Mucosa of descending colon (tissue), 3 donors: ENCODE results near the gene NBDY. TPM values are rescaled to one million over a fixed set of nuclear protein-coding genes. Genes with fewer than 3 reads are reported as not detected.
A peak's percentile ranks its signal among the peaks of the same experiment; 100 is the strongest.
"Not testable (repeated sequence)": the region's sequence is repeated elsewhere in the genome, so short reads cannot be mapped to it uniquely, and the experiment has no call there.

ENCODE experiments used
- ATAC-seq: fragments of 200-7000 bp; cut with Tn5 transposase; one replicate; pipeline ENCODE4 v1.9.1; 2020; ENCODE audit warnings: mild to moderate bottlenecking, moderate library complexity
- DNase-seq, 3 donors: peaks; one replicate each; pipeline ENCODE4 v3.0.0-alpha.2; 2020
- H3K36me3 ChIP-seq: fragments of 200-600 bp; one replicate; pipeline ENCODE4 v1.8.0; 2021; ENCODE audit warnings: low read depth, mild to moderate bottlenecking
- H3K4me1 ChIP-seq: fragments of 200-600 bp; one replicate; pipeline ENCODE4 v1.8.0; 2021; ENCODE audit warnings: low read depth, mild to moderate bottlenecking
- H3K4me3 ChIP-seq: fragments of 200-600 bp; one replicate; pipeline ENCODE4 v1.8.0; 2021; ENCODE audit warnings: mild to moderate bottlenecking
- H3K9me3 ChIP-seq: fragments of 200-600 bp; one replicate; pipeline ENCODE4 v1.8.0; 2021; ENCODE audit warnings: mild to moderate bottlenecking
- CTCF ChIP-seq: fragments of 200-600 bp; IDR thresholded peaks from one replicate; pipeline ENCODE4 v1.8.0; 2022; ENCODE audit warnings: antibody characterized with exemption, mild to moderate bottlenecking
- intact Hi-C, 2 donors: fragments of 100-400 bp; cut with DNase I in 1 of 2; cut with micrococcal nuclease in 1 of 2; formaldehyde crosslinking; loops; one replicate each; pipeline versions ENCODE4 v1.11.0 to v1.11.1; 2022; cut with DNase I, micrococcal nuclease
- total RNA-seq, 3 donors: library from RNA; stranded (reverse); fragmentation: NEBNext Ultra II Directional in 2 of 3; extraction: Animal tissue kit (Norgen Biotek cat#: 25700) in 2 of 3; gene quantifications; one replicate each; pipeline versions ENCODE4 v1.2.1 to v1.2.4, GENCODE V29; 2021 to 2023
- donor health status: DM: no; HTN: no; CAD: no; lungs with moderate emphysema.
- donor health status: DM: no; HTN: no; CAD: no.
- donor health status: DM: no; HTN: yes; CAD: no.

Gene NBDY
- total RNA-seq, 3 donors from 2014 or later = 14.9 to 22.2 (median 20.0) TPM

GRCh38 chrX:56751071-56751470, 22.0 kb downstream of the NBDY start:
- no peaks in the 10 kb centered on the region for H3K36me3 ChIP-seq
- no peak for TF ChIP-seq CTCF
- intact Hi-C loops = no loop called here
- H3K4me3 ChIP-seq = no peak overlapping the region
- DNase-seq (no peak), ATAC-seq (no peak)
- H3K9me3 ChIP-seq = no peaks in the 10 kb centered on the region
- no peaks in the 10 kb centered on the region for H3K4me1 ChIP-seq

- no peaks in the 10 kb centered on the region for H3K9me3 ChIP-seq
- no peak for TF ChIP-seq CTCF
- no peaks in the 10 kb centered on the region for H3K36me3 ChIP-seq
- DNase-seq (no peak), ATAC-seq (no peak)
- intact Hi-C loops = no loop called here
- no peaks in the 10 kb centered on the region for H3K4me1 ChIP-seq
- H3K4me3 ChIP-seq = no peak overlapping the region
Measured at GRCh38 chrX:56757327-56757726, 28.3 kb downstream of the NBDY start.

- Histone ChIP-seq H3K4me3 (no peak overlapping the region), H3K4me1 (no peaks in the 10 kb centered on the region), H3K9me3 (no peaks in the 10 kb centered on the region), H3K36me3 (no peaks in the 10 kb centered on the region)
- no peak for DNase-seq
- TF ChIP-seq CTCF = no peak
- ATAC-seq = no peak
- intact Hi-C loops = no loop called here
Measured at GRCh38 chrX:56758456-56758855, 29.4 kb downstream of the NBDY start.

GRCh38 chrX:56759736-56760409, 30.8 kb downstream of the NBDY start:
- DNase-seq = peak in 1 of 3 donors; percentile 39
- no peak overlapping the region for H3K4me3 ChIP-seq
- TF ChIP-seq CTCF = no peak
- H3K4me1 ChIP-seq = no peaks in the 10 kb centered on the region
- no peak for ATAC-seq
- H3K36me3 ChIP-seq = no peaks in the 10 kb centered on the region
- H3K9me3 ChIP-seq = no peaks in the 10 kb centered on the region
- intact Hi-C loops = no loop called here

- H3K9me3 ChIP-seq = not testable (repeated sequence)
Measured at GRCh38 chrX:56760410-56761124, 31.5 kb downstream of the NBDY start.

GRCh38 chrX:56761167-56761566, 32.1 kb downstream of the NBDY start:
- no peaks in the 10 kb centered on the region for H3K36me3 ChIP-seq
- no peaks in the 10 kb centered on the region for H3K9me3 ChIP-seq
- H3K4me3 ChIP-seq = no peak overlapping the region
- TF ChIP-seq CTCF = no peak
- no peak for ATAC-seq
- H3K4me1 ChIP-seq = no peaks in the 10 kb centered on the region
- DNase-seq = peak in 1 of 3 donors; percentile 24
- intact Hi-C loops = no loop called here

More at GRCh38 chrX:56760410-56761124, 31.5 kb downstream of the NBDY start:
- DNase-seq = peak in 1 of 3 donors; percentile 6
- ATAC-seq, H3K4me1 ChIP-seq, H3K4me3 ChIP-seq, intact Hi-C loops, H3K36me3 ChIP-seq: not testable (repeated sequence)
